K562 (cell line): Measurements from ENCODE around the gene CAPZB. TPM values are rescaled to one million over a fixed set of nuclear protein-coding genes. Genes with fewer than 3 reads are reported as not detected.
A peak's percentile ranks its signal among the peaks of the same experiment; 100 is the strongest.

Experiments
- ATAC-seq: fragments of 200-7000 bp; cut with Tn5 transposase; 3 replicates; pipeline ENCODE4 v1.9.1; 2020; ENCODE audit warnings: moderate library complexity
- BruUV-seq: library from RNA; stranded (reverse); fragments of 400-500 nt; replicated peaks from 2 replicates; lab custom pipeline; 2021; lab: Mats Ljungman, UMichigan
- CTCF ChIA-PET: fragments of 300-600 bp; formaldehyde crosslinking; extraction: SDS; loops from one replicate; lab custom pipeline; 2021; ENCODE audit warnings: low intra/inter-chr PET ratio; lab: Yijun Ruan, JAX
- POLR2A ChIA-PET: fragments of 300-600, 350-650 bp; sonication (Branson Sonifier 250); formaldehyde crosslinking; extraction: SDS; loops from one replicate; lab custom pipeline; 2021; ENCODE audit warnings: antibody characterized with exemption, inconsistent platforms; lab: Yijun Ruan, JAX
- DNase-seq, 4 experiments: peaks; one replicate each; pipeline versions ENCODE4 v3.0.0 to v3.0.0-alpha.2; 2011 to 2018; ENCODE audit warnings: low spot score in 3 of 4, mixed read lengths in 3 of 4; ENCODE audit errors: extremely low read depth in 1 of 4
- FAIRE-seq: peaks from 2 replicates; lab custom pipeline; 2011; peaks lifted over from hg19 to GRCh38; lab: Jason Lieb, UNC
- H2AFZ ChIP-seq: 2 replicates; pipeline ENCODE4 v1.6.0; 2011; ENCODE audit warnings: low read depth, low read length, control low read depth, inconsistent platforms
- H3K27ac ChIP-seq: fragments of 200-600 bp; 3 replicates; pipeline ENCODE4 v1.8.0; 2011; ENCODE audit warnings: low read depth, mild to moderate bottlenecking, control low read depth, inconsistent platforms, low read length, moderate library complexity, mixed read lengths; ENCODE audit errors: extremely low read depth
- H3K27me3 ChIP-seq, 2 experiments: fragments of 300-600 bp in 1 of 2; 2 replicates in 1 of 2; 3 replicates in 1 of 2; pipeline versions ENCODE4 v1.6.0 to v1.8.0; 2011; ENCODE audit warnings: inconsistent platforms in 2 of 2, low read length in 2 of 2, mild to moderate bottlenecking in 1 of 2, mixed read lengths in 1 of 2, moderate library complexity in 1 of 2; ENCODE audit not compliant: control insufficient read depth in 2 of 2, insufficient read depth in 2 of 2
- H3K36me3 ChIP-seq: fragments of 300-600 bp; 3 replicates; pipeline ENCODE4 v1.8.0; 2011; ENCODE audit warnings: mild to moderate bottlenecking, low read length, inconsistent platforms; ENCODE audit not compliant: control insufficient read depth, insufficient read depth
- H3K4me1 ChIP-seq, 2 experiments: fragments of 200-600 bp in 1 of 2; replicated peaks in 1 of 2; 2 replicates in 1 of 2; 3 replicates in 1 of 2; pipeline versions ENCODE4 v1.5.1 to v1.8.0; 2011; ENCODE audit warnings: inconsistent platforms in 2 of 2, low read length in 2 of 2, mild to moderate bottlenecking in 1 of 2, mixed read lengths in 1 of 2, moderate library complexity in 1 of 2; ENCODE audit not compliant: control insufficient read depth in 2 of 2, insufficient read depth in 2 of 2
- H3K4me2 ChIP-seq: 2 replicates; pipeline ENCODE4 v1.6.1; 2011; ENCODE audit warnings: low read length, control low read depth, inconsistent platforms, mixed read lengths; ENCODE audit not compliant: insufficient read depth
- H3K4me3 ChIP-seq: fragments of 200-600 bp; sonication (generic), shearing (Covaris generic); 2 replicates; pipeline ENCODE4 v1.5.1; 2016; ENCODE audit warnings: control low read depth, inconsistent platforms
- H3K79me2 ChIP-seq: fragments of 200-600 bp; 3 replicates; pipeline ENCODE4 v1.8.0; 2011; ENCODE audit warnings: low read length, inconsistent platforms; ENCODE audit not compliant: control insufficient read depth, insufficient read depth
- H3K9ac ChIP-seq, 2 experiments: 2 replicates each; pipeline versions ENCODE4 v1.6.0 to v1.6.1; 2011; ENCODE audit warnings: low read depth in 2 of 2, low read length in 2 of 2, control low read depth in 1 of 2, inconsistent platforms in 1 of 2, mild to moderate bottlenecking in 1 of 2, mixed read lengths in 1 of 2; ENCODE audit not compliant: insufficient read depth in 1 of 2
- H3K9me1 ChIP-seq: one replicate; pipeline ENCODE4 v1.6.0; 2011; ENCODE audit warnings: inconsistent platforms, mild to moderate bottlenecking, low read length, moderate library complexity; ENCODE audit not compliant: control insufficient read depth, insufficient read depth
- H3K9me3 ChIP-seq: replicated peaks from 2 replicates; pipeline ENCODE4 v1.5.1; 2011; ENCODE audit warnings: low read depth, low read length, inconsistent platforms; ENCODE audit not compliant: control insufficient read depth, insufficient read depth
- H4K20me1 ChIP-seq: replicated peaks from 2 replicates; pipeline ENCODE4 v1.6.1; 2011; ENCODE audit warnings: low read length, inconsistent platforms, mixed read lengths; ENCODE audit not compliant: control insufficient read depth, insufficient read depth
- AFF1 ChIP-seq, 2 experiments: fragments of 450-650 bp; IDR thresholded peaks; 2 replicates each; pipeline ENCODE4 v1.6.1; 2018; ENCODE audit warnings: mild to moderate bottlenecking in 2 of 2, low read depth in 1 of 2; ENCODE audit not compliant: partially characterized antibody in 2 of 2
- CBFA2T2 ChIP-seq: fragments of 450-650 bp; conservative IDR thresholded peaks from 2 replicates; pipeline ENCODE4 v1.6.1; 2017; ENCODE audit warnings: mild to moderate bottlenecking
- CC2D1A ChIP-seq: fragments of 450-650 bp; IDR thresholded peaks from 2 replicates; pipeline ENCODE4 v1.6.1; 2017; ENCODE audit warnings: mild to moderate bottlenecking
- ID3 ChIP-seq, 2 experiments: fragments of 250-450 bp in 1 of 2; fragments of 450-650 bp in 1 of 2; sonication (Bioruptor Pico) in 1 of 2; IDR thresholded peaks; 2 replicates each; pipeline versions ENCODE4 v1.6.1 to v1.8.0; 2016 to 2021; ENCODE audit warnings: mild to moderate bottlenecking in 2 of 2, moderate library complexity in 2 of 2, missing compliant biosample characterization in 1 of 2, missing genetic modification characterization in 1 of 2
- PBX2 ChIP-seq, 2 experiments: IDR thresholded peaks in 1 of 2; conservative IDR thresholded peaks in 1 of 2; 2 replicates each; pipeline ENCODE4 v1.6.1; 2016; ENCODE audit warnings: low read depth in 2 of 2, mild to moderate bottlenecking in 1 of 2, missing compliant biosample characterization in 1 of 2, missing genetic modification characterization in 1 of 2, moderate library complexity in 1 of 2
- PHB2 ChIP-seq: fragments of 450-650 bp; IDR thresholded peaks from 2 replicates; pipeline ENCODE4 v1.6.1; 2017; ENCODE audit warnings: low read depth
- POLR2AphosphoS2 ChIP-seq: IDR thresholded peaks from 2 replicates; pipeline ENCODE4 v1.6.1; 2012; ENCODE audit warnings: low read length, improper control_type of control experiment
- RBFOX2 ChIP-seq: fragments of 200-400 bp; formaldehyde crosslinking; IDR thresholded peaks from 2 replicates; pipeline ENCODE4 v1.6.1; 2017; ENCODE audit warnings: low read depth, mild to moderate bottlenecking, low read length, moderate library complexity
- SMAD4 ChIP-seq: fragments of 250-450 bp; sonication (Bioruptor Pico); conservative IDR thresholded peaks from 2 replicates; pipeline ENCODE4 v1.8.0; 2021; ENCODE audit warnings: inconsistent platforms, mild to moderate bottlenecking, moderate library complexity
- SPI1 ChIP-seq: IDR thresholded peaks from 2 replicates; pipeline ENCODE4 v1.6.1; 2011; ENCODE audit warnings: low read depth, low read length, control low read depth, borderline replicate concordance
- ZBTB7A ChIP-seq: IDR thresholded peaks from 2 replicates; pipeline ENCODE4 v1.6.1; 2011; ENCODE audit warnings: low read depth, mild to moderate bottlenecking, low read length, moderate library complexity, borderline replicate concordance; ENCODE audit not compliant: control insufficient read depth
- WGBS: fragments of 100-300 bp; shearing (Covaris generic); methylation state at CpG from one replicate; pipeline ENCODE4 v1.1.6; 2016; ENCODE audit warnings: low coverage, mixed read lengths; ENCODE audit not compliant: insufficient coverage; ENCODE audit errors: missing lambda C conversion rate; 5-methylcytosine and 5-hydroxymethylcytosine counted together
- in situ Hi-C: fragments of 300-500 bp; cut with MboI; formaldehyde crosslinking; loops from 4 replicates; pipeline ENCODE4 v1.15.0; 2018; ENCODE audit warnings: inconsistent platforms, mixed read lengths
- intact Hi-C: fragments of 100-400 bp; cut with micrococcal nuclease; formaldehyde crosslinking; loops from 2 replicates; pipeline ENCODE4 v1.14.2; 2022
- polyA plus RNA-seq, 8 experiments: library from polyadenylated mRNA; depleted of rRNA in 4 of 8; stranded (reverse) in 5 of 8; unstranded in 3 of 8; fragments of >200 nt; fragmentation: Nextera tagmentation in 2 of 8; fragmentation: Illumina TruSeq in 1 of 8; extraction: Ambion mirVana in 2 of 8; extraction: Trizol in 1 of 8; gene quantifications; 2 replicates each; pipeline versions ENCODE4 v1.2.1 to v1.2.3, GENCODE V29; 2011 to 2014; ENCODE audit warnings: inconsistent platforms in 1 of 8, missing spikeins in 1 of 8
- total RNA-seq, 7 experiments: library from RNA; depleted of rRNA in 6 of 7; stranded (reverse); fragments of >200 nt in 6 of 7; fragmentation: Illumina TruSeq in 2 of 7; extraction: Trizol in 2 of 7; gene quantifications; 2 replicates each; pipeline versions ENCODE4 v1.2.1 to v1.2.3, GENCODE V29; 2011 to 2021; ENCODE audit warnings: low replicate concordance in 1 of 7

CAPZB gene
- total and polyA plus RNA-seq, 9 of the 15 experiments (the other 6 are each of a cell fraction or from before 2014, with no cell fraction given), result 57.6 to 297 (median 125) TPM

GRCh38 chr1:19479351-19480120, 5.8 kb downstream of the CAPZB start:
- WGBS, result 21% methylated on average over 6 of the region's 6 CpGs
- Histone ChIP-seq H3K79me2 (peaks cover 99% of the 10 kb centered on the region), H3K9ac (peak overlapping the region in 1 of 2 experiments; percentile 61; a peak in 1 of 4 replicates), H3K36me3 (peaks cover 55% of the 10 kb centered on the region), H3K4me1 (peaks cover 51 to 66% of the 10 kb centered on the region in 2 experiments), H3K27ac (no peak overlapping the region), H4K20me1 (peaks cover 93% of the 10 kb centered on the region), H3K27me3 (no peaks in the 10 kb centered on the region), H3K9me3 (no peaks in the 10 kb centered on the region), H2AFZ (no peak overlapping the region), H3K4me2 (no peak overlapping the region), H3K9me1 (peaks cover 22% of the 10 kb centered on the region), H3K4me3 (no peak overlapping the region)
- ATAC-seq, result peak; percentile 58
- FAIRE-seq, result peak; percentile 92
- intact Hi-C loops (no loop called here), in situ Hi-C loops (no loop called here)
- peak in 2 of 4 experiments; percentile 75 to 86 for DNase-seq
- CTCF ChIA-PET, result interaction anchor here (0.5 kb wide), 1 partner anchor 13 kb away, joined by 4 read pairs; no protein-coding TSS in a partner anchor
- no TSS peak for BruUV-seq
- POLR2A ChIA-PET, result interaction anchor here (0.6 to 3.6 kb wide), 12 partner anchors 7 to 1313 kb away, joined by 3 to 34 read pairs (median 4); a partner anchor contains a TSS
- TF ChIP-seq AFF1 (IDR thresholded peaks at IDR 0.05; ENCODE audit: low read depth in 1 of 2, partially characterized antibody in 2 of 2) (no peak), SMAD4 (peak; percentile 93), POLR2AphosphoS2 (no peak), CC2D1A (peak; percentile 49; the same call in 1 of the 2 replicates), PHB2 (peak; percentile 61; the same call in 1 of the 2 replicates), RBFOX2 (0 out of 2 replicates have a peak, but pooled peaks have one; percentile 41), PBX2 (CRISPR knock-in tag; IDR thresholded peaks at IDR 0.05; ENCODE audit: low read depth) (no peak; the same call in 1 of the 2 replicates), PBX2 (tag; conservative IDR thresholded peaks at IDR 0.05; ENCODE audit: low read depth) (peak; percentile 82), ZBTB7A (0 out of 2 replicates have a peak, but pooled peaks have one; percentile 27), SPI1 (no peak), CBFA2T2 (peak; percentile 95), ID3 (CRISPR knock-in tag; IDR thresholded peaks at IDR 0.05) (no peak), ID3 (tag; IDR thresholded peaks at IDR 0.05) (0 out of 2 replicates have a peak, but pooled peaks have one; percentile 32)
